Activated T-cell treated with anti-CD3 and anti-CD28 coated beads for 48 hours (primary cell): ENCODE data around the gene ID2.

Source experiments
- DNase-seq: peaks from one replicate; pipeline ENCODE4 v3.0.0-alpha.2; 2020; ENCODE audit warnings: low read depth

Gene ID2

DNA sequence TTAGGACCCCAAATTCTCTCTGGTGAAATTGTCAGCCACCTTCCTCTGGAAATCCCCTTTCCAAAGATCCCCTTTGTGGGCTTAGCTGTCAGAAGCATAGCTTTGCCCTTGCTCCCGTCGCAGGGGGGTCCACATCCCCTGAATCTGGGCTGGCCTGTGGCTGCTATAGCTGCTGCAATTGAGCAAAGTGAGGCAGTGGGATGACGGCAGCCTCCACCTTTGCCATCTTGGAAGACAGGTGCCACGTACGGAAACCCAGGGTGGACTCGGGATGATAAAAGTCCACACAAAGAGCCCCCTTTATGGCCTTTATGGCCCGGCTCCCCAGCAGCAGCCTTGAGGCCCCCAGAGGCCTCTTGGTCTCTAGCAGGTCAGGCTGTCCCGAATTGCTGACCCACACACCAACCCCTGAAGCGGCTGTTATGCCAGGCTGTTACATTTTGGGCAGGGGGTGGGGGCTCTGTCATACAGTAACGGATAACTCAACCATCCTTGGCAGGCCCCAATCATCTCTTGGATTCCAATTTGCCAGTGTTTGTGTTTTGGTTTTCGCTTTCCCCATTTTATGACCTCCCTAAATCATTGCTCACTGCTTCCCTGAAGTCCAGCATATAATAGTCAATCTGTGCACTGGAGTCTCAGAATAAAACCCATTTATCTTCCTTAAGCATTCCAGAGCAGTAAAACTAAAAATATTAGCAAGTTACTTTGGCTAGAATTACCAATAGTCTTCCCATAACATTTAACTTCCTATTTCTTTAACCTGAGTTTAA, 33.2 kb upstream of the ID2 start:
- DNase-seq: no peak

DNA sequence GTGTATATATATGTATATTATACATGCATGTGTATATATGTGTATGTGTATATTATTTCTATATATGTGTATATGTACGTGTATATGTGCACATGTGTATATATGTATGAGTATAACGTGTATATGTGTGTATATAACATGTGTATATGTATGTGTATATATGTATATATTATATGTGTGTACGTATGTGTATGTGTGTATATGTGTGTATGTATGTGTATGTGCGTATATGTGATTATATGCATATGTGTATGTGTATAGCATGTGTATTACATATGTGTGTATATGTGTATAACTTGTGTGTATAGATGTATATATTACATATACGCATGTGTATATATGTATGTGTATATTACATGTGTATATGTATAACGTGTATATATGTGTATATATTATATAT, 32.1 kb upstream of the ID2 start:
- no peak for DNase-seq

DNA sequence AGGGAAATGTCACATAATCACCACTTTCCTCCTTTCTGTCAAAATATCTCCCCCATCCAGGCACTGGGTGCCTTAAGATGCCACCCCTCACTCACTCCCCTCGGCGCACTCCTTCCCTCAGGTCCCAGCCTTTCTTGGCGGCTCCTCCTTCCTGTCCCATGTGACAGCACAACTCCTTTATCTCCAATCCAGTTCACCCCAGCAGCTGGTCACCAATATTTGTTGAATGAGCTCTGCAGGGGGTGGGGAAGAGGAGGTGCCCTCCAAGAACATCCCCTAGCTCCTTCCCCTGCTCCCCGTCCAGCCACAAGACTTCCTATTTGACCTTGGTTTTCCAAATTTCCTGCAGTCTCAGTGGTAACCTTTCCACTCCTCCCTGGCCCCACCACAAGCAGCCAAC, 31.6 kb upstream of the ID2 start:
- DNase-seq: no peak

DNA sequence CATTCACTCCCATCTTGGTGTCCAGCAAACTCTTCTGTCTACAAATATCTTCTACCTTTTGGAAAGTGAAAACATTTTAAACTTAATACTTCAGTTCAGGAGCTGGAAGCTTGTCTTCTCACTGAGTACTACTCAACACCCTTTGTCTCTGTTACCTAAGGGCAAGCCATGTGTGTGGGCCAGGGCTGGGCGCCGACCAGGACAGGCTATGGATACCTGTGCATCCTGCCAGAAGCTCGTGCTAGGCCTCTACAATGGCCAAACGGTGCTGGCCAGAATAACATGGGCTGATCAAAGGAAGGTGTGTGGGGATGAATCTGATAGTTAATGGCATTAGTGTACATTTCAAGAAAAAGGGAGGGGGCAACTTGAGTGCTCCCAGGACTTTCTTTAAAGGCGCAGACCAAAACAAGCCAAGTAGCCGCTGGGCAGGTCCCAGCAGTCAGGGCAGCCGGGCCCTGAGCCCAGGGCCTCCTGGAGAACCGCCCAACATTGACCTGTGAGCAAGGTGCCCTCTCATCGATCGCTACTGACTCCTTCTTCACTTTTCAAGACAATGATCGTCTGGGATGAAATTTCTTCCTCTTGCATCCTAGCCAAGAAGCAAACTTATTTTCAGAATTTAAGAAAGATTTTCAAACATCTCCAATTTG, 29.0 kb upstream of the ID2 start:
- no peak for DNase-seq

DNA sequence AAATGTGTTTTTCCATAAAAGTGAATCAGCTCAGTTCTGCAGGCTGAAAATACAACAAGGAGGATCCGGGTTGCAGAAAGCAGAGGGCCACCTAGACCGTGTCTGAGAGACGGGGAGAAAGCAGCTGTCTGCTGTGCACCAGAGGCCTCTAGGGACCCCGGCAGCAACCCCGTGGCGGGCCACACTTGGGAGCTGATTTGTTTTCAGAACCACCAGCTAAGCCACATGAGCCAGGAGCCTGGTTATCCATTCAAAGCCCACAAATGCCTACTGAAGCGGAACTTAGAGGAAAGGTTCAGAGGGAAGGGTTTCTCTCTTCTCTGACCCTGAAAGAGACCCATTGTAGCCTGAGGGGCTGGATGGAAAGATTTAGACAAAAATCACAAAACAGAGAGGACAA, 28.4 kb upstream of the ID2 start:
- no peak for DNase-seq

DNA sequence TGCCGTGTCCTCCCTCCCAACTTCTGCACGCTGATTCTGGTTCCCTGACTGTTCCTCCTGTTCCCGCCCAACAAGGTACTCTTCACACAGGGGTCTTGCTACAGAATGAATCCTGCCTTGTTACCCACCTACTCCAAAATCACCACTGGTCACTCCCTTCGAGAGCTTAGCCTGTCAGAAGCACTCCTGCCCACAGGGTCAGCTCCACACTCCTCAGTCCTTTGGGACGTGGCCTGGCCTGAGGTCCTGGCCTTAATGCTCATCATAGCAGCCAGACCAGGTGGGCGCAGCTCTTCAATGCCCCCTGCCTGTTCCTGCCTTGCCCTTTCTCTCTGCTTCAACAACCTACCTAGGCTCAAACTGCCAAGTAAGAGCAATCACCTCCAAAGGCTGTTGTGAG, 27.8 kb upstream of the ID2 start:
- no peak for DNase-seq

DNA sequence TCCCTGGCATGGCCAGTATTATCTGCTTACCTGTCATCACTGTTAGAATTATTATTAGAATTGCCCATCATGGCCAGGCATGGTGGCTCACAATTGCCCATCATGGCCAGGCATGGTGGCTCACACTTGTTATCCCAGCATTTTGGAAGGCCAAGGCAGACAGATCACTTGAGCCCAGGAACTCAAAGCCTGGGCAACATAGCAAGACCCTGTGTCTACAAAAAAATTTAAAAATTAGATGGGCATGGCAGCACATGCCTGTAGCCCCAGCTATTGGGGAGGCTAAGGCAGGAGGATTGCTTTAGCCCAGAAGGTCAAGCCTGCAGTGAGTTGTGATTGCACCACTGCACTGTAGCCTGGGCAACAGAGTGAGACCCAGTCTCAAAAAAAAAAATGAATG, 27.4 kb upstream of the ID2 start:
- no peak for DNase-seq

DNA sequence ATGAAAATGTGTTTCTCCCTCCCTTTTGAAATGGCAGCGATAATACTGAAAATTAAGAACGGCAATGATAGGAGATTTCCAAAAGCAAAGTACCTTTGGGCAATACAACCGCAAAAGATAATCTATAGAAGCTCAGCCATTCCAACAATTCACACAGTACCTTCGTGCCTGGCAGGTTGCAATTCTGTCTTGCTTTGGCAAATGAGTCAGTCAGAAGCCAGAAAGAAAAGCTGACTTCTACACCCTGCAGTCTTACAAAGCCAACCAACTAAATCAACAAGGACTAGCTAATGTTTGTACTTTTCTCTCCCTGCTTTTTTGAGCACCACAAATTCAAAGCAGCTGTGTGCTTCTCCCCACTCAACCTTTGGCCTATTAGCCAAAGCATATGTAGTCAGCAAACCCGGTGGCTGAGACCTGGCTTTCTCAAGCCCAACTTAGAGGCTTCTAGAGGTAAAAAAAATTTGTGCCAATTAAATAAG, 25.7 kb upstream of the ID2 start:
- DNase-seq: no peak

DNA sequence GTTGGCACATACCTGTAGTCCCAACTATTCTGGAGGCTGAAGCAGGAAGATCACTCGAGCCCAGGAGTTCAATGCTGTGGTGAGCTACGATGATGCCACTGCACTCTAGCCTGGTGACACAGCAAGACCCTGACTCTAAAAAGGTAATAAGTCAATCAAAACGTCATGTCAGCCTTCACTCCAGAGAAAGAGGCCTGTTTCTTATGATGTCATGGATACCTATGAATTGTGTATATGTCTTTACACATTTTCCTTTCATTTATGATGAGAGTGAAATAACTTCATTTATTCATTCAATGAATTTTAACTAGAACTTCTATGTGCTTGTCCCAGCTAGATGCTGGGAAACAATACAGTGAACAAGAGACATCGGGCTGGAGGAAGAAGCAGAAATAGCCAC, 25.0 kb upstream of the ID2 start:
- DNase-seq: no peak

DNA sequence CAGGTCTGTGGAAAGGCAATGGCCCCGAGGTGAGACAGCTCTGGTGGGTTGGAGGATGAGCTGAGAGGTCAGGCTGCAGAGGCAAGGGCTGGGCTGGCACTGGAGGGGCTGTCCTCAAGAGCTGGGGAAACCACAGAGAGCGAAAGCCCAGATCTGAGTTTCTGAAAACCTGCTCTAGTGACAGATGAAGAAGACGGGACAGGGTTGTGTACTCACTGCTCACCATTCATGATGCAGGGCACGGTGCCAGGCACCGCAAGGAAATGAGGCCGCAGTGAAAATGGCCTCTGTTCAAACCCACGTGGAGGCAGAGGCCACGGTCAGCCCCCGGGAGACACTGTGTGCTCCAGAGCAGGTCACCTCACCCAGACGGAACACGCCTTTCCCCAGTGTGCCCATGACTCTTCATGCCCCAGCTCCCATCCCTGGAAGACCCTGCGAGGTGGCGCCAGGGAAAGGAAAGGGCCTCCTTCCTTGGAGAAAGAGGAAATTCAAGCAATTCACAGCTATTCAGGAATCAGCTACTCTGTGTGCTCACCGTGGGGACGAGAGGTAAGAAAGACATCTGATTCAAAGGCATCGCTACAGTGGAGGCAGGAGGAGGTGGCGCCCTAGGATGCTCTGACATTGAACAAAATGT, 24.3 kb upstream of the ID2 start:
- no peak for DNase-seq

DNA sequence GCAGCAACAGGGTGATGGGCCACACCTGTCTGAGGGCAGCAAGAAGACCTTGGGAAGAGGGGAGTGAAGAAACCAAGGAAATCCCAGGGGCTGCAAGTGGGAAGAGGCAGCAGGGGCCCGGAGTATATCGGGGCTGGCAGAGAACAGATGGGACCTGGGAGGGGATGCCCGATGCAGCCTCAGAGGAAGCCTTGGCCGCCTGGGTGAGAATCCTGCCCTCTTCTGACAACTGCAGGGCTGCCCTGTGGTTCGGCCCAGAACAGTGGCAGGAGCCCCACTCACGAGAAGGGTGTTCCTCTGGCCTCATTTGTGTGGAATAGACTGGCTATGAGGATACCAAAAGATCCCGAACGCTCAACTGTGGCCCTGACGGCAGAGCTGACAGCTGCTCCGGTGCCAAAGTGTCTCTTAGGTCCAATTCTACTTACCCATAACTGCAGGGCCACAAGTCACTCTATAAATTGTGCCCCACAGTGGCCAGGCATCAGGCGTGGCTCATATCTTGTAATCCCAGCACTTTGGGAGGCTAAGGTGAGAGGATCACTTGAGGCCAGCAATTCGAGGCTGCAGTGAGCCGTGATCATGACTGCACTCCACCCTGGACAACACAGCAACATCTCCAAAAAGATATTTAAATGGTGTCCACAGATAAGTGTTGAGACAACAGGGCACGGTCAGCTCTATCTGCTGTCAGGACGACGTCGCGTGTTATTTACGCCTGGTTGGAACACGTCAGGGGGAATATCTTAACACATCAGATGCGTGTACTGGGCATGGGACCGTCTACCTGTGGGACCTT, 23.6 kb upstream of the ID2 start:
- no peak for DNase-seq

DNA sequence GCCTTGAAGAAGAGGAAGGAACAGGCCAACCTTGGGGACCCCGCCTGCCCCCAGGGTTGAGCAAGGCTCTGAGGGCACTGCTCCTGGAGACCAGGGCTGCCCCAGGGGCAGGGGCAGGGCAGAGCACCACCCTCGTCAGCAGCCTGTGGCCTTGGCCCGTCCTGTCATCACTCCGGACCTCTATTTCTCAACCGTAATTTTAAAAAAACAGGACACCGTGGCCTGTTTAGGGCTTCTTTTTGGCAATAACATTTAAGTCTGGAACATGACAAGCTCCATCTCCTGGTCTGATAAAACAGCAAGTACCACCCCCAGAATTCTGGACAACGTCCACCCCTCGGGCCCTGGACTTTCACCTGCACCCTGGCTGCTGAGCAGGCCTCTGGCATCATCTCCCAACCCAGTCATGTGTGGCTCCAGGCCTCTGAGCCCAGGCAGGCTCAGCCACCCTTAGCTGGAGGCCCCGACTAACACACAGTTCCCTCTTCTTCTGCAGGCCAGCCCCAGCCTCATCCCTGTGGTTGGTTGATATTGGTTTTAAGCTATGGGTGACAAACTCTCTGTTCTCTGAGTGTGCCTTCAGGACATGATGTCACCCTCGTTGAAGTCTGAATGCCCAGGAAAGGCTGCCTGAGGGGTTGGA, 22.6 kb upstream of the ID2 start:
- DNase-seq: no peak

DNA sequence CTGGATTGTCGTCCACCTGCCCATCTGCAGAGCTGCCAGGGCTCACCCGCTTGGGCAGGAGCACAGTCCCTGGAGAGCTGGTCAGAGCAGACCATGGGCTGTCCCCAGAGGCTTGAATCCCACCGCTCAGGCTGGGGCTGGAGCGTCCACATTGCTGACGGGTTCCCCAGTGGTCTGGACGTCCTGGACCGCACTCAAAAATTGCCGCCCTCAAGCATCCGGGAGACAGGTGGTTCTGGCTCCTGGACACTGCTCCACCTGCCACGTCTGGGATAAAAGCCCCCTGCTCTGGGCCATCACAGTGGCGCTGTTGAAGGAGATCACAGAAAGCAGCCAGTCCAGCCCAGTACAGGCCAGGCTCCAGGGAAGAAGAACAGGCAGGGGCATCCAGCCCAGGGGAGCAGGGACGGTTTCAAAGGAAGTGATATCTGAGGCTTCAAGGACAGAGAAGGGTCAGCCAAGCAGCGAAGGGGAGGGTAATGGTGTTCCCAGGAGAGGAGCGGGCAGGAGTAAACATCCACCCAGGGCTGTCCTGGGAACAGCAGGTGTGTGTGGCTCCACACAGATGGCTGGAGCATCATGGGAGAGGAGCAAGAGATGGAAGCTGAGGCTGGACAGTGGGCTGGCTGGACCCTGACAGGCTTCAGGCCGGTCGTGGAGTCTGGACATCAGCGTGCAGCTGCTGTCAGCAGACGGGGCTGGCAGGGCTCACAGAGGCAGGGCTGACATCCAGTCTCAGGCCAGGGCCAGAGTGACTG, 21.9 kb upstream of the ID2 start:
- no peak for DNase-seq

DNA sequence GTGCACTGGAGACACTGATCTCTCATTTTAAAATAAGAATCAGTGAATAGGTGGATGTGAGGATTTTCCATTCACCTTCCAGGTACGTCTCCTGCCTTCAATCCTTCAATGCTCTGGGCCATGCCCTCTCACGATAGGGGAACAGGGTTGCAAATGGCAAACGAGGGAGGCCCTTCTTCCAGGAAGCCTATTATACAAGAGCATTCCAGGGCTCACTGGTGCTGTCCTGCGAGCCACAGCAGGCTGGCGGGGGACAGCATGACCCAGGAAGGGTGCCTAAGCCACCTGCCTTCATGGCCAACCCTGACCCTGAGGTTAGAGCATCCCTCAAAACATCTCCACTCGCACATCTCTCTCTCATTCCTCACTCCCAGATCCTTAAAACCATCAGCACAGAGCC, 20.6 kb upstream of the ID2 start:
- no peak for DNase-seq

DNA sequence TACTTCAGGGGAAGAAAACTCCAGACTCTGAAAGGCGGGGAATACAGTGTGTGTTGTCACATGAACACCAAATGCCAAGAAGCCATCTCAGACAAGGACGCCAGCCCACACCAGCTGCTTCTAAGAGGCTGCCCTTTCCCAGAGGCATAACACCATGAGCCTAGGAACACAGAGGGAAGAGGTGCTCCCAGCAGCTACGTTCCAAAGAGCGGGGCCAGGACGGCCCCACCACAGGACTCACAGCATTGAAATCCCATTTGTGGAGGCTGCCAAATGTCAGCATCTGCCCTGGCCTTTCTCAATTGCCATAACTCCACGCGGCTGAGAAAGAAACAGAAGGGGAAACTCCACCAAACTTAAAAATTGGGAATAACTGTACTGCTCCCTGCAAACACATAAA, 20.1 kb upstream of the ID2 start:
- DNase-seq: no peak

DNA sequence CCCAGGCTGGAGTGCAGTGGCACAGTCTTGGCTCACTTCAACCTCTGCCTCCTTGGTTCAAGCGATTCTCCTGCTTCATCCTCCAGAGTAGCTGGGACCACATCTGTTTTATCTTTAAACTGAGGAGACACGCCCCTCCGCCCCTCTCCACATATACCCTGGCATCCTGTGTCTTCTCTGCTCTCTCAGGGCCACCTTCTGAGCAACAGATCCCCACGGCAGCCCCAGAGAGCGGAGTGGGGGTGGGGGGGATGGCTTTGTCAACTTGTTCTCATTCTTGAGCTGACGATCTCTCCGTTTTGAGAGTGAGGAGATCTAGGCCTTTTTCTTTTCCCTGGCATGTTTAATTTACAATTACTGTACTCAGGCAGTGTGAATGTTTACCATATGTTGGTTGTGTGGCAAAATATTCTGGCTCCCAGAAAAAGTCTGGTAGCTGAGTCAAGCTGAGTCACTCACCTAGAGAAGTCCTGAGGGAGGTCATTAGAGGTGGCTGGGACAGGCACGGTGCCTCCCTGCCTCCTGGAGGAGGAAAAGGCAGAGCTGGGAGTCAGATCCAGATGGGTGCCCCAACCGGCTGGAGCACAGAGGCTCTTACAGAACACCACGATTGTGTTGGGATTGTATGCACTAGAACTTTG, 19.5 kb upstream of the ID2 start:
- no peak for DNase-seq

DNA sequence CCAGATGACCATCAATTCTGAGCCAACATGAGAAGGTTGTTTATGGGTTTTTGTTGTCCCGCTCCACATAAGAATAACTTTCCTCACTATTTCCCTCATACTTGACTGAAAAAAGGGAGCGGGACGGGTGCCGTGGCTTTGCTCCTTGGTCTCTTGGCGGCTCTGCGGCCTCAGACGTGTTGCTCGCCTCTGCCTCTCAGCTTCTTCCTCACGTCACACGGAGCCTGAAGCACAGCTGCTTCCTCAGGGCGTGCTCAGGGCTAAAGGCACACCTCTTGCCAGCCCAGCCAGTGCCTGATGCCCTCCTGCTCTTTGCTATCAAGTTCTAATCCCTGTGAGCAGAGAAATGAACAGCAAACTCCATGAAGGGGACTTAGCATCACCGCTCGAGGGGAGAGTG, 17.9 kb upstream of the ID2 start:
- DNase-seq: no peak

DNA sequence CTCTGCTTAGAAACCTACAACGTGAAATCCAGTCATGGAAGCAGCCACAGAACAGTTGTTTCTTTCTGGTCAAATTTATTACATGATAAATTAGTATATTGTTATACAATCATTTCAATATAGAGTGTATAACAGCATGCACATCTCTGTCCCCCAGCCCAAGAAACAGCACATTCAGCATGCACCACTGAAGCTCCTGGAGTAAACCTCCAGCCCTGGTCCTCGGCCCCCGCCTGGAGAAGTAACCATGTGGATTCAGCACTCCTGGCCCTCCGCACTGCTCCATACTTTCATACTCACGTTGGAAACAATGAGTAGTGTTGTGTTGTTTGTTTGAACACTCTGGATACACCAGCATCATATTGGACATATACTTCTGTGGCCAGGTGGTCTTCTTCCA, 15.3 kb upstream of the ID2 start:
- no peak for DNase-seq

DNA sequence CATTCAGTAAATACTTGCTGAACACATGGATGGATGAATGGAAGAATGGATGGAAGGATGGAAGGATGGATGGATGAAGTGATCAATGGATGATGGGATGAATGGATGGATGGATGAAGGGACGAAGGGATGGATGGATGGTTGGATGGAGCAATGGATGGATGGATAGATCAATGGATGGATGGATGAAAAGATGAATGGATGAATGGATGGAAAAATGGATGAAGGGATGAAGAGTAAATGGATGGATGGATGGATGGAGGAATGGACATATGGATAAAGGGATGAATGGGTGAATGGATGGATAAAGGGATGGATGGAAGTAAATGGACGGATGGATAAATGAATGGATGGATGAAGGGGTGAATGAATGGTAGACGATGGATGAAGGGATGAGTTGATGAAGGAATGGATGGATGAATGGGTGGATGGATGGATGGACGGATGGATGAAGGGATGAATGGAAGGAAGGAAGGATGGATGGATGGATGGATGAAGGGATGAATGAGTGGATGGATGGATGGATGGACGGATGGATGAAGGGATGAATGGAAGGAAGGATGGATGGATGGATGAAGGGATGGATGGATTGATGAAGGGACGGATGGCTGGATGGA, 13.9 kb upstream of the ID2 start:
- no peak for DNase-seq

DNA sequence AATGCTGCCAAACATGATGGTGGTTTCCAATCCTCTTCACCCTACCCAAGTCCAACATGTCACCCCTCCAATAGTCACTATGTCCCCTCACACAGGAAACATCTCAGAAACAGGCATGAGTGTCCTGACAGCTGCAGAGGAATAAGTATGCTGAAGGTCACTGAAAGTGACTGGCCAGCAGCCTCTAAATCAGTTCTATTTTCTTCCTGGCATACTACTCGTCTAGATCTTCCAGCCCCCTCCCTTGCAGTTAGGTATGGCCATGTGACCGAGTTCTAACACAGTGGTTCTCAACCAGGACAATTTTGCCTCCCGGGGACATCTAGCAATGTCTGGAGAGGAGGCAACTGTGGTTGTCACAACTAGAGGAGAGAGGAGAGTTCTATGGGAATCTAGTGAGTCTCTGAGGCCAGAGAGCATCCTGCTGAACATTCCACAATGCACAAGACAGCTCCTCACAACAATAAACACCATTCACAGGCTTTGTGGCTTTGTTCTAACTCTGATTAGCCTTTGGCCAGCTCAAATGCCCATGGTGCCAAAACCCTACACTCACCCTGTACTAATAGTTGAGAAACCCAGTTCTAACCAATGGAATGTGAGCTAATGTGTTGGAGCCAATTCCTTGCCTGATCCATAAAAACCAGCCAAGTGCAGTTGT, 12.6 kb upstream of the ID2 start:
- DNase-seq: no peak
